H1 (cell line): ENCODE data around the gene DNASE1L1. TPM values are rescaled to one million over a fixed set of nuclear protein-coding genes. Genes with fewer than 3 reads are reported as not detected.

Source experiments
- ATF2 ChIP-seq: IDR thresholded peaks from 2 replicates; pipeline ENCODE4 v1.6.1; 2012; ENCODE audit warnings: low read length, inconsistent platforms
- CBX5 ChIP-seq: fragments of 300-800, 300-1000 bp; sonication (generic); IDR thresholded peaks from 2 replicates; pipeline ENCODE4 v1.7.1; 2016; ENCODE audit warnings: antibody characterized with exemption, low read length, low read depth
- CBX8 ChIP-seq: fragments of 300-800, 300-1000 bp; sonication (generic); IDR thresholded peaks from 2 replicates; pipeline ENCODE4 v1.7.1; 2016; ENCODE audit warnings: low read depth, low read length, borderline replicate concordance
- NANOG ChIP-seq: IDR thresholded peaks from 2 replicates; pipeline ENCODE4 v1.6.1; 2011; ENCODE audit warnings: low read length, low read depth, mild to moderate bottlenecking, inconsistent platforms; ENCODE audit not compliant: insufficient read depth, poor library complexity, severe bottlenecking
- SP1 ChIP-seq: IDR thresholded peaks from 2 replicates; pipeline ENCODE4 v1.6.1; 2011; ENCODE audit warnings: low read depth, low read length
- TBP ChIP-seq: IDR thresholded peaks from 2 replicates; pipeline ENCODE4 v1.6.1; 2011; ENCODE audit warnings: low read depth, low read length, improper control_type of control experiment
- polyA plus RNA-seq, 7 experiments: library from polyadenylated mRNA; depleted of rRNA in 3 of 7; stranded (reverse) in 5 of 7; unstranded in 2 of 7; fragments of >200 nt in 5 of 7; fragments of 200-250 nt in 2 of 7; gene quantifications; 1 replicate in 5 of 7; 2 replicates in 1 of 7; 4 replicates in 1 of 7; pipeline versions ENCODE4 v1.2.1 to v1.2.3, GENCODE V29; 2011 to 2013; ENCODE audit warnings: missing spikeins in 2 of 7, mixed read lengths in 2 of 7
- total RNA-seq: library from RNA; stranded (reverse); fragmentation: NEBNext Ultra II Directional; extraction: Animal tissue kit (Norgen Biotek cat#: 25700); gene quantifications from 2 replicates; pipeline ENCODE4 v1.2.1, GENCODE V29; 2021
- TF ChIP-seq, protein P1 (sequence below): fragments of 300-600 bp; sonication (generic); IDR thresholded peaks from 2 replicates; pipeline ENCODE4 v1.7.1; 2012; ENCODE audit warnings: low read length, moderate library complexity, mild to moderate bottlenecking, inconsistent platforms; ENCODE audit not compliant: insufficient replicate concordance

DNASE1L1 gene
- total and polyA plus RNA-seq, 2 of the 8 experiments (the other 6 are each of a cell fraction or from before 2014, with no cell fraction given), result 8.7 to 30.0 TPM

GRCh38 chrX:154404625-154405192, 4.3 kb downstream of the DNASE1L1 start (continued):
- TF ChIP-seq, protein P1, sequence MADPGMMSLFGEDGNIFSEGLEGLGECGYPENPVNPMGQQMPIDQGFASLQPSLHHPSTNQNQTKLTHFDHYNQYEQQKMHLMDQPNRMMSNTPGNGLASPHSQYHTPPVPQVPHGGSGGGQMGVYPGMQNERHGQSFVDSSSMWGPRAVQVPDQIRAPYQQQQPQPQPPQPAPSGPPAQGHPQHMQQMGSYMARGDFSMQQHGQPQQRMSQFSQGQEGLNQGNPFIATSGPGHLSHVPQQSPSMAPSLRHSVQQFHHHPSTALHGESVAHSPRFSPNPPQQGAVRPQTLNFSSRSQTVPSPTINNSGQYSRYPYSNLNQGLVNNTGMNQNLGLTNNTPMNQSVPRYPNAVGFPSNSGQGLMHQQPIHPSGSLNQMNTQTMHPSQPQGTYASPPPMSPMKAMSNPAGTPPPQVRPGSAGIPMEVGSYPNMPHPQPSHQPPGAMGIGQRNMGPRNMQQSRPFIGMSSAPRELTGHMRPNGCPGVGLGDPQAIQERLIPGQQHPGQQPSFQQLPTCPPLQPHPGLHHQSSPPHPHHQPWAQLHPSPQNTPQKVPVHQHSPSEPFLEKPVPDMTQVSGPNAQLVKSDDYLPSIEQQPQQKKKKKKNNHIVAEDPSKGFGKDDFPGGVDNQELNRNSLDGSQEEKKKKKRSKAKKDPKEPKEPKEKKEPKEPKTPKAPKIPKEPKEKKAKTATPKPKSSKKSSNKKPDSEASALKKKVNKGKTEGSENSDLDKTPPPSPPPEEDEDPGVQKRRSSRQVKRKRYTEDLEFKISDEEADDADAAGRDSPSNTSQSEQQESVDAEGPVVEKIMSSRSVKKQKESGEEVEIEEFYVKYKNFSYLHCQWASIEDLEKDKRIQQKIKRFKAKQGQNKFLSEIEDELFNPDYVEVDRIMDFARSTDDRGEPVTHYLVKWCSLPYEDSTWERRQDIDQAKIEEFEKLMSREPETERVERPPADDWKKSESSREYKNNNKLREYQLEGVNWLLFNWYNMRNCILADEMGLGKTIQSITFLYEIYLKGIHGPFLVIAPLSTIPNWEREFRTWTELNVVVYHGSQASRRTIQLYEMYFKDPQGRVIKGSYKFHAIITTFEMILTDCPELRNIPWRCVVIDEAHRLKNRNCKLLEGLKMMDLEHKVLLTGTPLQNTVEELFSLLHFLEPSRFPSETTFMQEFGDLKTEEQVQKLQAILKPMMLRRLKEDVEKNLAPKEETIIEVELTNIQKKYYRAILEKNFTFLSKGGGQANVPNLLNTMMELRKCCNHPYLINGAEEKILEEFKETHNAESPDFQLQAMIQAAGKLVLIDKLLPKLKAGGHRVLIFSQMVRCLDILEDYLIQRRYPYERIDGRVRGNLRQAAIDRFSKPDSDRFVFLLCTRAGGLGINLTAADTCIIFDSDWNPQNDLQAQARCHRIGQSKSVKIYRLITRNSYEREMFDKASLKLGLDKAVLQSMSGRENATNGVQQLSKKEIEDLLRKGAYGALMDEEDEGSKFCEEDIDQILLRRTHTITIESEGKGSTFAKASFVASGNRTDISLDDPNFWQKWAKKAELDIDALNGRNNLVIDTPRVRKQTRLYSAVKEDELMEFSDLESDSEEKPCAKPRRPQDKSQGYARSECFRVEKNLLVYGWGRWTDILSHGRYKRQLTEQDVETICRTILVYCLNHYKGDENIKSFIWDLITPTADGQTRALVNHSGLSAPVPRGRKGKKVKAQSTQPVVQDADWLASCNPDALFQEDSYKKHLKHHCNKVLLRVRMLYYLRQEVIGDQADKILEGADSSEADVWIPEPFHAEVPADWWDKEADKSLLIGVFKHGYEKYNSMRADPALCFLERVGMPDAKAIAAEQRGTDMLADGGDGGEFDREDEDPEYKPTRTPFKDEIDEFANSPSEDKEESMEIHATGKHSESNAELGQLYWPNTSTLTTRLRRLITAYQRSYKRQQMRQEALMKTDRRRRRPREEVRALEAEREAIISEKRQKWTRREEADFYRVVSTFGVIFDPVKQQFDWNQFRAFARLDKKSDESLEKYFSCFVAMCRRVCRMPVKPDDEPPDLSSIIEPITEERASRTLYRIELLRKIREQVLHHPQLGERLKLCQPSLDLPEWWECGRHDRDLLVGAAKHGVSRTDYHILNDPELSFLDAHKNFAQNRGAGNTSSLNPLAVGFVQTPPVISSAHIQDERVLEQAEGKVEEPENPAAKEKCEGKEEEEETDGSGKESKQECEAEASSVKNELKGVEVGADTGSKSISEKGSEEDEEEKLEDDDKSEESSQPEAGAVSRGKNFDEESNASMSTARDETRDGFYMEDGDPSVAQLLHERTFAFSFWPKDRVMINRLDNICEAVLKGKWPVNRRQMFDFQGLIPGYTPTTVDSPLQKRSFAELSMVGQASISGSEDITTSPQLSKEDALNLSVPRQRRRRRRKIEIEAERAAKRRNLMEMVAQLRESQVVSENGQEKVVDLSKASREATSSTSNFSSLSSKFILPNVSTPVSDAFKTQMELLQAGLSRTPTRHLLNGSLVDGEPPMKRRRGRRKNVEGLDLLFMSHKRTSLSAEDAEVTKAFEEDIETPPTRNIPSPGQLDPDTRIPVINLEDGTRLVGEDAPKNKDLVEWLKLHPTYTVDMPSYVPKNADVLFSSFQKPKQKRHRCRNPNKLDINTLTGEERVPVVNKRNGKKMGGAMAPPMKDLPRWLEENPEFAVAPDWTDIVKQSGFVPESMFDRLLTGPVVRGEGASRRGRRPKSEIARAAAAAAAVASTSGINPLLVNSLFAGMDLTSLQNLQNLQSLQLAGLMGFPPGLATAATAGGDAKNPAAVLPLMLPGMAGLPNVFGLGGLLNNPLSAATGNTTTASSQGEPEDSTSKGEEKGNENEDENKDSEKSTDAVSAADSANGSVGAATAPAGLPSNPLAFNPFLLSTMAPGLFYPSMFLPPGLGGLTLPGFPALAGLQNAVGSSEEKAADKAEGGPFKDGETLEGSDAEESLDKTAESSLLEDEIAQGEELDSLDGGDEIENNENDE, result no peak
- no peak for TF ChIP-seq NANOG
- no peak for TF ChIP-seq CBX5
- TF ChIP-seq SP1, result no peak
- no peak for TF ChIP-seq ATF2
- TF ChIP-seq CBX8, result no peak
- no peak for TF ChIP-seq TBP
